Thymus (tissue), 11 donors: ENCODE data around the gene PLEKHB1. TPM values are rescaled to one million over a fixed set of nuclear protein-coding genes. Genes with fewer than 3 reads are reported as not detected.

Experiments used
- DNase-seq, 9 donors: peaks; one replicate each; pipeline ENCODE4 v3.0.0-alpha.2; 2013; ENCODE audit warnings: low spot score in 9 of 9, low read depth in 6 of 9, missing footprints in 1 of 9
- H3K27ac ChIP-seq, 2 donors: one replicate each; pipeline ENCODE4 v1.5.1; 2013; ENCODE audit warnings: control low read depth in 1 of 2, low read depth in 1 of 2, low read length in 1 of 2, mild to moderate bottlenecking in 1 of 2, moderate library complexity in 1 of 2
- H3K27me3 ChIP-seq, 2 donors: one replicate each; pipeline ENCODE4 v1.5.1; 2013; ENCODE audit warnings: low read length in 1 of 2; ENCODE audit not compliant: control insufficient read depth in 2 of 2, insufficient read depth in 1 of 2
- H3K36me3 ChIP-seq, 2 donors: one replicate each; pipeline ENCODE4 v1.5.1; 2013; ENCODE audit warnings: low read length in 1 of 2, mild to moderate bottlenecking in 1 of 2, moderate library complexity in 1 of 2; ENCODE audit not compliant: control insufficient read depth in 2 of 2, insufficient read depth in 2 of 2
- H3K4me1 ChIP-seq, 2 donors: one replicate each; pipeline ENCODE4 v1.5.1; 2013; ENCODE audit warnings: low read length in 2 of 2; ENCODE audit not compliant: control insufficient read depth in 2 of 2, insufficient read depth in 2 of 2
- H3K4me3 ChIP-seq, 2 donors: one replicate each; pipeline ENCODE4 v1.5.1; 2013; ENCODE audit warnings: low read length in 2 of 2, control low read depth in 1 of 2, mild to moderate bottlenecking in 1 of 2
- H3K9me3 ChIP-seq, 2 donors: one replicate each; pipeline ENCODE4 v1.5.1; 2013; ENCODE audit warnings: low read length in 1 of 2, mild to moderate bottlenecking in 1 of 2; ENCODE audit not compliant: control insufficient read depth in 2 of 2, insufficient read depth in 1 of 2
- WGBS: extraction: QIAGEN DNeasy Blood & Tissue Kit; methylation state at CpG from one replicate; pipeline ENCODE4 v1.1.7; 2013; 5-methylcytosine and 5-hydroxymethylcytosine counted together
- polyA plus RNA-seq: library from polyadenylated mRNA; stranded (reverse); fragments of 200-250 nt; gene quantifications from one replicate; pipeline ENCODE4 v1.2.3, GENCODE V29; 2013
- total RNA-seq: library from RNA; stranded (reverse); fragments of 120-200 nt; gene quantifications from one replicate; pipeline ENCODE4 v1.2.4, GENCODE V29; 2013
- donor health status: healthy.

The PLEKHB1 gene
- total and polyA plus RNA-seq, 2 donors = 4.7 to 6.1 TPM

- Histone ChIP-seq H3K4me1 (peaks cover 1 to 8% of the 10 kb centered on the region in 2 donors), H3K4me3 (no peak overlapping the region), H3K36me3 (no peaks in the 10 kb centered on the region), H3K27ac (no peak overlapping the region), H3K9me3 (no peaks in the 10 kb centered on the region), H3K27me3 (peaks cover 0 to 6% of the 10 kb centered on the region in 2 donors)
- WGBS = 89% methylated on average over 8 of the region's 8 CpGs
- no peak for DNase-seq
Observed at GRCh38 chr11:73652046-73652730, 5.8 kb downstream of the PLEKHB1 start.

DNA sequence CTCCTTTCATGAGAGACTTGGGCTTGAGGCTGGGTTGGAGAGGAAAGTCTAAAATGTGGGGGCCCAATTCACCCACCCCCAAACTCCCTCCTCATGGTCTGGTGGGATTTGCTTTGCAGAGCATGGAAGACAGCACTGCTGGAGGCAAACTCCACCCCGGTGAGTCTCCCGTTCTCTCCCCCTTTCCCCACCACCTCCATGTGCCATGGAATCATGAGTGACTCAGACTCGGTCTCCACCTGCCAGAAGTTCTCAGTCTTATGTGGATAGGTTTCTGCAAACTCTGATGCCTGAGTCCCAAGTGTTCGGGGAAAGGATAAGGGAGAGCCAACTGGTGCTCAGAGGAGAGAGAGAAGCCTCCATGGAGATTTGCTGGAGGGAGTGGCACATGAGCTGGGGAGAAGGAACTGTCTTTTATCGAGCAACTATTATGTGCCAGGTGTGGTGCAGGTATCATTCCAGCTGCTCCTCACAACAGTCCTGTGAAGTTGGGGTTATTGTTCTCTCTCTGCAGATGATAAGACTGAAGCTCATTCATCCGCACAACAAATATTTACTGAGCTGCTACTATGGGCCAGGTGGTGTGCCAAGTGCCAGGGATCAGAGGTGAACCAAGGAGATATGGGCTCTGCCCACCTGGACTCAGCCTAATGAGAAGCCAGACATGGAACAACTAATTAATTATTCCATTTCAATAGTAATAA, 6.6 kb downstream of the PLEKHB1 start:
- DNase-seq = no peak
- 96% methylated on average over 6 of the region's 6 CpGs for WGBS
- peaks cover 0 to 6% of the 10 kb centered on the region in 2 donors for H3K27me3 ChIP-seq

DNA sequence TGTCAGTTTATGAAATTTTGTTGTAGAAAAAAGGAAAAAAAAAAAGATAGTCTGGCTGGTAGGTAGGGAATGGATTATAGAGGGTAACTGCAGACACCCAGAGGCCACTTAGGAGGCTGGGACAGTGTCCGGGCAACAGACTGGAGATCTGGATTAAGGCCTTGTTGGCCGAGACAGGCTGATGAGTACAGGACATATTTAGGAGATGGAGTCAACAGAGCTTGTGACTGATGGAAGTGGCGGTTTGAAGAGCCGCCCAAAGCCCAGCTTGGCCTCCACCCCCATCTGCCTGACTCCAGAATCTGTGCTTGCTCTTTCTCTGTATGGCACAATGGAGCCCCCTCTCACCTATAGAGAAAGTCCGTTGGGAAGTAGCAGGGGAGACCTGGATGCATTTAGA, 7.6 kb downstream of the PLEKHB1 start:
- H3K4me3 ChIP-seq = no peak overlapping the region
- WGBS = 97% methylated on average over 5 of the region's 5 CpGs
- H3K4me1 ChIP-seq = no peaks in the 10 kb centered on the region
- peaks cover 0 to 6% of the 10 kb centered on the region in 2 donors for H3K27me3 ChIP-seq
- H3K27ac ChIP-seq = no peak overlapping the region
- H3K9me3 ChIP-seq = no peaks in the 10 kb centered on the region
- DNase-seq = no peak
- no peaks in the 10 kb centered on the region for H3K36me3 ChIP-seq

More for the DNA sequence above, 6.6 kb downstream of the PLEKHB1 start:
- no peak overlapping the region for H3K27ac ChIP-seq
- peaks cover 0 to under 1% of the 10 kb centered on the region in 2 donors for H3K4me1 ChIP-seq
- H3K4me3 ChIP-seq = no peak overlapping the region
- no peaks in the 10 kb centered on the region for H3K9me3 ChIP-seq
- no peaks in the 10 kb centered on the region for H3K36me3 ChIP-seq

DNA sequence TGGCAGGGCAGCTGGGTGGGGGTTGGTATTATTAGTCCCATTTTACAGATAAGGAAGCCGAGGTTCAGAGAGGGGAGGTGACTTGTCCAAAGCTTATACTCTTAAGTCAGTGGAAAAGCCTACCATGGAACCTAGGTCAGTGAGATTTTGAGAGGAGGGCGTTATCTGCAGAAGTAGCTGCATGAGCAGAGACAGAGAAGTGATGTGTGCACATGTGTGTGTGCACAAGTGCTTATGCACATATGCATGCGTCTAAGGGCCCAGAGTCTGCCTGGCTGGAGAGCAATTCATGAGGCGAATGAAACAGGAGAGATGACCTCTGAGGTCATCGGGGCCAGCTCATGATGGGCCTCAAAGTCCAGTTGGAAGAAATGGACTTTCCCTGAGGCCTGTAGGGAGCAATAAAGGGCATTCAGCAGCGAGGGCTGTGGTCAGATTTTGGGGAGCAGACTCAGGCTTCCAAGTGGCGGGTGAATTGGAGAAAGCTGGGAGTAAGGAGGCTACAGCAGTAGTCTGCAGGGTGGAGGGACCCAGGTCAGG, 8.2 kb downstream of the PLEKHB1 start:
- H3K27me3 ChIP-seq = peaks cover 0 to 1% of the 10 kb centered on the region in 2 donors
- WGBS = 95% methylated on average over 7 of the region's 7 CpGs
- H3K9me3 ChIP-seq = no peaks in the 10 kb centered on the region
- H3K4me3 ChIP-seq = no peak overlapping the region
- DNase-seq = no peak
- no peaks in the 10 kb centered on the region for H3K4me1 ChIP-seq
- no peak overlapping the region for H3K27ac ChIP-seq
- no peaks in the 10 kb centered on the region for H3K36me3 ChIP-seq

- H3K4me3 ChIP-seq = no peak overlapping the region
- no peaks in the 10 kb centered on the region for H3K9me3 ChIP-seq
- H3K27ac ChIP-seq = no peak overlapping the region
- H3K27me3 ChIP-seq = peaks cover 0 to 4% of the 10 kb centered on the region in 2 donors
- peaks cover 1 to 3% of the 10 kb centered on the region in 2 donors for H3K4me1 ChIP-seq
- 96% methylated on average over 8 of the region's 8 CpGs for WGBS
- DNase-seq = no peak
- H3K36me3 ChIP-seq = no peaks in the 10 kb centered on the region
Observed at GRCh38 chr11:73655686-73656085, 9.3 kb downstream of the PLEKHB1 start.

GRCh38 chr11:73656985-73657384, 10.6 kb downstream of the PLEKHB1 start:
- Histone ChIP-seq H3K4me3 (no peak overlapping the region), H3K36me3 (no peaks in the 10 kb centered on the region), H3K4me1 (peaks cover 3 to 12% of the 10 kb centered on the region in 2 donors), H3K9me3 (no peaks in the 10 kb centered on the region), H3K27ac (no peak overlapping the region), H3K27me3 (peaks cover 2 to 12% of the 10 kb centered on the region in 2 donors)
- no peak for DNase-seq
- 82% methylated on average over 3 of the region's 3 CpGs for WGBS

DNA sequence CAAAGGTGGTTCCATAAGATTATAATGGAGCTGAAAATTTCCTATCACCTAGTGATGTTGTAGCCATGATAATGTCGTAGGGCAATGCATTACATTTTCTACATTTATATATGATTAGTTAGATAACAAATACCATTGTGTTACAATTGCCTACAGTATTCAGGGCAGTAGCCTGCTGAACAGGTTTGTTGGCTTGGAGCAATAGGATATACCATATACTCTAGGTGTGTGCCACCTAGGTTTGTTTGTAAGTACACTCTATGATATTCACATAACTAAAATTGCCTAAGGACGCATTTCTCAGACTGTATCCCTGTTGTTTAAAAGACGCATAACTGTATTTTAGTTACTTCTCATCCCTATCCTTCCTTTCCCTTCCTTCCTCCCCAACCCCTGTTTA, 13.6 kb downstream of the PLEKHB1 start:
- DNase-seq = no peak
- 98% methylated on average over 3 of the region's 3 CpGs for WGBS
- no peak overlapping the region for H3K27ac ChIP-seq

GRCh38 chr11:73660497-73661034, 14.2 kb downstream of the PLEKHB1 start:
- H3K4me3 ChIP-seq = peak overlapping the region; percentile 23 to 30
- peak in 1 of 9 donors; percentile 13 for DNase-seq
- WGBS = 37% methylated on average over 25 of the region's 25 CpGs
- no peaks in the 10 kb centered on the region for H3K9me3 ChIP-seq
- no peak overlapping the region for H3K27ac ChIP-seq
- peaks cover 2 to 12% of the 10 kb centered on the region in 2 donors for H3K27me3 ChIP-seq
- peaks cover 3 to 12% of the 10 kb centered on the region in 2 donors for H3K4me1 ChIP-seq
- H3K36me3 ChIP-seq = no peaks in the 10 kb centered on the region

More for the DNA sequence above, 13.6 kb downstream of the PLEKHB1 start:
- H3K9me3 ChIP-seq = no peaks in the 10 kb centered on the region
- H3K27me3 ChIP-seq = peaks cover 2 to 12% of the 10 kb centered on the region in 2 donors
- no peak overlapping the region for H3K4me3 ChIP-seq
- no peaks in the 10 kb centered on the region for H3K36me3 ChIP-seq
- peaks cover 3 to 12% of the 10 kb centered on the region in 2 donors for H3K4me1 ChIP-seq
